Activated CD4-positive, alpha-beta T cell treated with anti-CD3 and anti-CD28 coated beads, Interleukin-2, amount 10 ng/mL, durations not matched to agents 7 days and 5 days (primary cell): ENCODE data around the gene FSTL4. TPM values are rescaled to one million over a fixed set of nuclear protein-coding genes. Genes with fewer than 3 reads are reported as not detected.
"Not testable (repeated sequence)": the region's sequence is repeated elsewhere in the genome, so short reads cannot be mapped to it uniquely, and the experiment has no call there.

ENCODE experiments used
- CTCF ChIA-PET: fragments of 350-600 bp; sonication (Branson Sonifier 250); formaldehyde crosslinking; loops from one replicate; lab custom pipeline; 2021; ENCODE audit warnings: antibody characterized with exemption; lab: Charles Lee
- POLR2A ChIA-PET: fragments of 350-600 bp; sonication (Branson Sonifier 250); formaldehyde crosslinking; loops from one replicate; lab custom pipeline; 2021; ENCODE audit warnings: antibody characterized with exemption; lab: Charles Lee
- DNase-seq: peaks from one replicate; pipeline ENCODE4 v3.0.0-alpha.2; 2020
- H3K27ac Mint-ChIP-seq: one replicate; pipeline ENCODE4 v1.8.0; 2021; ENCODE audit warnings: mild to moderate bottlenecking, moderate library complexity, mixed read lengths
- H3K27me3 Mint-ChIP-seq: one replicate; pipeline ENCODE4 v1.8.0; 2021; ENCODE audit warnings: mixed read lengths
- H3K36me3 Mint-ChIP-seq: one replicate; pipeline ENCODE4 v1.8.0; 2021; ENCODE audit warnings: low read depth, mixed read lengths
- H3K4me1 Mint-ChIP-seq: one replicate; pipeline ENCODE4 v1.8.0; 2021; ENCODE audit warnings: mixed read lengths
- H3K4me3 Mint-ChIP-seq: one replicate; pipeline ENCODE4 v1.8.0; 2021; ENCODE audit warnings: mild to moderate bottlenecking, moderate library complexity, mixed read lengths
- H3K9me3 Mint-ChIP-seq: one replicate; pipeline ENCODE4 v1.8.0; 2021; ENCODE audit warnings: mixed read lengths
- total RNA-seq, 2 experiments: library from RNA; stranded (reverse); gene quantifications; one replicate each; pipeline ENCODE4 v1.2.3, GENCODE V29; 2021

The FSTL4 gene
- total RNA-seq, 2 experiments from 2014 or later = not detected

DNA sequence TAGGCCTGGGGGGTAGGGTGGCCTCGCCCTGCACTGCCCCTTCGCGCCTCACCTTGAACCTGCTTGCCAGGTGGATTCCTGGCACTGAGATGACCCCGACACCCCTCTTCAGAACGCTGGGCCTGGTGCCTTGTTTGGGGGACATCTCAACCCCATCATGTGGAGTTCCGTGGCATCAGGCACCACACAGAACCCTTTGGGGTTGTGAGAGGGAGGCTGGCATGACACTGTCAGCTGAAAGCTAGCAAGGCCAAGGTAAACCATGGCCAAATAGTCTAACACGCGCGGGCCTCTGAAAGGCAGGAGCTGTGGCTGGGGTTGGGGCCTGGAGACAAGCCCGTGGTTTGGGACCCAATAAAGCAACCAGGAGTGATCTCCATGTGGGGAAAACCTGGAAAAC, 163.2 kb downstream of the FSTL4 start:
- ChIA-PET POLR2A (no interaction called here), CTCF (no interaction called here)
- no peak overlapping the region for H3K4me3 Mint-ChIP-seq
- H3K27ac Mint-ChIP-seq = no peak overlapping the region
- DNase-seq = no peak
- H3K9me3 Mint-ChIP-seq = no peaks in the 10 kb centered on the region
- H3K27me3 Mint-ChIP-seq = peaks cover 3% of the 10 kb centered on the region
- H3K36me3 Mint-ChIP-seq = no peaks in the 10 kb centered on the region
- H3K4me1 Mint-ChIP-seq = no peaks in the 10 kb centered on the region

DNA sequence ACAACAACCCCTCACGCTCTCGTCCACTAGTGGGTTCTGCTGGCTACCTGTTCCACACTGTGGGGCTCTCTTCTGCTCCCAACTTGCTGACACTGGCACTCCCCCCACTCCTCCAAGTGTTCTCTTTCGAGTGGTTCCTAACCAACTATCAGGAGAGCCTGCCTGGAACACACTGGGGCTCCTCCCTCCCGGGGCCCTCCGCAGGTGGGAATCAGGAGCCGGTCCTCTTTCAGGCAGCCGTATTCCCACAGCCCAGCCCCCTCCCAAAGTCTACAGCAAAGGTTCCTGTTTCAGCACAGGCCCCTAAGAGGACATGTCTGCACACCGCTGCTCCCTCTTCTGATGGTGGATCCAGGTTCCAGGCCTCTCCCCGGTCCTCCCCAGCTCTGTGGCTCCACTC, 165.9 kb downstream of the FSTL4 start:
- Mint-ChIP-seq H3K27me3 (peaks cover under 1% of the 10 kb centered on the region), H3K9me3 (no peaks in the 10 kb centered on the region), H3K4me1 (no peaks in the 10 kb centered on the region), H3K27ac (no peak overlapping the region), H3K4me3 (no peak overlapping the region), H3K36me3 (no peaks in the 10 kb centered on the region)
- POLR2A ChIA-PET = no interaction called here
- CTCF ChIA-PET = no interaction called here
- DNase-seq = no peak

DNA sequence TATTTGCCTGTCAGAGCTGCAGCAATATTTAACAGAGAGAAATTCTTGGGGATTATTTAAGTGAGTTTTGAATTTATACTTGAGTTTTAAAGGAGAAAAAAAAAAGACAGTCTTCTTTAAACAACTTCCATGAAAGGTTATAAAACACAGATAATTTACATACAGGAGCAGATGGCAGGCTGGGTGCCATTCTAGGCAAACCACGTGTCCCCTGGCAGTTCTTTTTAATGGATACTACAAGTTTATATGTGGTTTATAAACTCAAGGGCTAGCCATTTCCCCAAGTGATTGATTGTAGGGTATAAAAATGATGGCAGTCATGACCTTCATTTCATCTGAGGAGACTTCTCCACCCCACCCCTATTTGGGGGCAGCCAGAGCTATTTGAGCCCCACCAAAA, 166.6 kb downstream of the FSTL4 start:
- POLR2A ChIA-PET = no interaction called here
- CTCF ChIA-PET = no interaction called here

DNA sequence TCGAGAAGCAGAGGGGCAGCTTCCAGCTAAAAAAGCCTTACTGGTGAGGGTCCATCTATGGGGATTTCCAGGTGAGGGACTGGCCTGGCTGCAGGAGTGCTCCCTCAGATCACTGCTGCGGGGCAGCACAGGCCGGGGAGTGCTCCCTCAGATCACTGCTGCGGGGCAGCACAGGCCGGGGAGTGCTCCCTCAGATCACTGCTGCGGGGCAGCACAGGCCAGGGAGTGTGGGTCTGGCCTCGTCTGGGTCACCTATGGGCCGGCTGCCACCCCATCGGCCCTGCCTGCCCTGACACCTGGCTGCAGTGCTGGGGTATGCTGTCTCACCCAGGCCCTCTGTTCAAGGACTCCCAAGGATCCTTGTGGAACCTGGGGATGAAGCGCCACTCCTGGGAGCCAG, 167.1 kb downstream of the FSTL4 start:
- H3K4me1 Mint-ChIP-seq, CTCF ChIA-PET, H3K36me3 Mint-ChIP-seq, POLR2A ChIA-PET, H3K27me3 Mint-ChIP-seq, H3K4me3 Mint-ChIP-seq, H3K9me3 Mint-ChIP-seq, DNase-seq, H3K27ac Mint-ChIP-seq: not testable (repeated sequence)

More for the DNA sequence above, 166.6 kb downstream of the FSTL4 start:
- no peaks in the 10 kb centered on the region for H3K9me3 Mint-ChIP-seq
- no peaks in the 10 kb centered on the region for H3K4me1 Mint-ChIP-seq
- no peaks in the 10 kb centered on the region for H3K36me3 Mint-ChIP-seq
- no peak for DNase-seq
- no peak overlapping the region for H3K4me3 Mint-ChIP-seq
- H3K27me3 Mint-ChIP-seq = no peaks in the 10 kb centered on the region
- no peak overlapping the region for H3K27ac Mint-ChIP-seq

DNA sequence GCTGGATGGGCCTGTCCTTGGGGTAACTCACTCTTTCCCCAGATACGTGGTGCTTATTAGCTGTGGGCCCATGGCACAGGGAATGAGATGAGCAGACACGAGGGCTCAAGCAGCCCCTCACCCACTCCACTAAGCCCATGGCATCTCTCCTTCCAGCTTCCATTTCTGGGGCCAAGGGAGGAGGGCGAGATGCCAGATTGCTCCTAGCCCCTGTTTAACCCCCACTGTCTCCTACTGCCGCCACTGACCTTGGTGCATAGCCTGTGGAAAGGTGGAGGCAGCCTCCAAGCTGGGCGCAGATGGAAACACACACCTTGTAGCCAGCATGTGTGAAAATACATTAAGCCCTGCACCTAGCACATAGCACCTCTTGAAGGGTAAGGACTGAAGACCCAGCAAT, 167.6 kb downstream of the FSTL4 start:
- Mint-ChIP-seq H3K4me1 (no peaks in the 10 kb centered on the region), H3K27ac (no peak overlapping the region), H3K4me3 (no peak overlapping the region), H3K9me3 (no peaks in the 10 kb centered on the region), H3K36me3 (no peaks in the 10 kb centered on the region), H3K27me3 (no peaks in the 10 kb centered on the region)
- CTCF ChIA-PET = no interaction called here
- DNase-seq = no peak
- POLR2A ChIA-PET = no interaction called here

DNA sequence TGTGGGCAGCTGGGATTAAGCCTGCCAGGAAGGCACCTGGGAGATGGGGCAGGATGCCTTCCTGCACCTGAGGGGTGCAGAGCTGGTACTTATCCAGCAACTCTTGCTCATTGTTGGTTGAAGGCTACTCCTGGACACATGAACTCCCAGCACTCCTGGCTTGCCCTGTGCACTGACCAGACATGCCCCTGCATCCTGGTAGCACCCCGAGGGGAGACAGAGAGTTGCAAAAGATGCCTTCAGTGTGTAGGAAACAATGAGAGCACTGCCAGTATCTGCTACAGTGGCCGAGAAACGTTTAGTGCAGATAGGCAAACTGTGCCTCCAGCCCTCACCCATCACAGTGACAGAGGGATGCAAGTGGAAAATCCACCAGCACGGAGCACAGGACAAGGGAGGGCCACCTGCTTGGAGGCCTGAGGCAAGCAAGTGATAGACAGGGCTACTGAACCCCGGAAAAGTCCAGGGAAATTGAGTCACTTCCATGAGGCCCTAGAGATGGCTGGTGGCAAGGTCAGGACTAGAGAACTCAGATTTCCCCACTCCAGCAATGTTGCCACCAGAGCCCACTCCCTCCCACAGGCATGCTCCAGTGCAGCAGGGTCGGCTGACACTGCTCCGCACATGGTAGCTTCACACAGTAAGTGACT, 171.1 kb downstream of the FSTL4 start:
- Mint-ChIP-seq H3K27ac (no peak overlapping the region), H3K9me3 (no peaks in the 10 kb centered on the region), H3K4me1 (no peaks in the 10 kb centered on the region), H3K4me3 (no peak overlapping the region), H3K36me3 (no peaks in the 10 kb centered on the region), H3K27me3 (peaks cover 5% of the 10 kb centered on the region)
- POLR2A ChIA-PET = no interaction called here
- CTCF ChIA-PET = interaction anchor here (1.0 to 1.1 kb wide), 2 partner anchors 11 to 20 kb away, joined by 3 read pairs; no protein-coding TSS in a partner anchor
- DNase-seq = no peak

DNA sequence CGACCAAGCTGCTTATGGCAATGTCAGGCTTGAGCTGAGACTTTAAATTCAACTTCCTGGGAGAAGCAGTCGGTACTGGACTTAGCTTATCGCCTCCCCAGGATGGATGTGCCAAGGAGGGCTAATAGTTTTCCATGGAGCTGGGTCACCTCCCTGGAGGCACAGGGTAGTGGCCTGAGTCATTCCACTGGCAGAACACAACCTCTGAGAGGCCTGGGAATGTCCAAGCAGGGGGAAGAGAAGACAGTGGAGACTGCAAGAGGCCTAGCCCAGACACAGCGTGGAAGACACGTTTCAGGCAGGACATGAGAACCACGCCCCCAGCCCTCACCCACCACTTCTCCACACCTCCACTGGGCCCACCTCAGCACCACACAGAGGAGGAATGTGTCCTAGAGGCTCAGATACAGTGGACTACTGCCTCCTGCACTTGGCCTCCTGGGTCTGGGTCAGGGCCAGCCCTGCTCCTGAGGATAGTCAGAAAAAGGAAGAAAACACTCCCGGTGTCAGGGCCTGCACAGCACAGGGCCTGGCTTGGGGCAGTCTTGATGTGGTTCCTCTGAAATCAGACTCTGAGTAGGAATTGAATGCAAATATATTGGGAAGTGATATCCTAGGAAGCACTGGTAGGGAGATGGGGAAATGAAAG, 171.8 kb downstream of the FSTL4 start:
- no peak overlapping the region for H3K27ac Mint-ChIP-seq
- peaks cover 8% of the 10 kb centered on the region for H3K27me3 Mint-ChIP-seq
- no peaks in the 10 kb centered on the region for H3K9me3 Mint-ChIP-seq
- no peak overlapping the region for H3K4me3 Mint-ChIP-seq
- no peaks in the 10 kb centered on the region for H3K36me3 Mint-ChIP-seq
- POLR2A ChIA-PET = no interaction called here
- CTCF ChIA-PET = interaction anchor here (1.0 to 1.7 kb wide), 2 partner anchors 17 to 19 kb away, joined by 3 to 6 read pairs; no protein-coding TSS in a partner anchor
- DNase-seq = no peak
- H3K4me1 Mint-ChIP-seq = no peaks in the 10 kb centered on the region

DNA sequence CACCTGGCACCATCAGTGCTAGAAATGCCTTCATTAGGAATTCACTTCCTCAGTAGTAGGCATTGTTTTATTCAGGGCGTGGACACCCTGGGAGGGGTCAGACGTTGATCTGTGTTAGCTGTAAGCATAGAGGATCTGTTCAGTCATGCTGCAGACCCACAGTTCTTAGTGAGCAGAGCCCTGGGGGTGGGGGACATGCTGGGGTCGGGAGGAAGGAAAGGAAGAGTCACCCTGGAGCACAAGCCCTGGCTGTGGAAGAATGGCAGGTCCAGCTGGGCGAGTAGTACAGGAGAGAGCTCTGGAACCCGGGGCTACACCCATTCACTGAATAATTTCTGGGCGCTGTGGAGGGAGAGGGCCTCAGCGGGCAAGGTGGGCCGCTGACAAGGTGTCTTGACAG, 172.5 kb downstream of the FSTL4 start:
- Mint-ChIP-seq H3K27ac (no peak overlapping the region), H3K27me3 (peaks cover 8% of the 10 kb centered on the region), H3K4me3 (no peak overlapping the region), H3K36me3 (no peaks in the 10 kb centered on the region), H3K9me3 (no peaks in the 10 kb centered on the region), H3K4me1 (no peaks in the 10 kb centered on the region)
- ChIA-PET POLR2A (no interaction called here), CTCF (interaction anchor here (1.1 to 1.7 kb wide), 2 partner anchors 14 to 17 kb away, joined by 3 to 6 read pairs; no protein-coding TSS in a partner anchor)
- DNase-seq = no peak

DNA sequence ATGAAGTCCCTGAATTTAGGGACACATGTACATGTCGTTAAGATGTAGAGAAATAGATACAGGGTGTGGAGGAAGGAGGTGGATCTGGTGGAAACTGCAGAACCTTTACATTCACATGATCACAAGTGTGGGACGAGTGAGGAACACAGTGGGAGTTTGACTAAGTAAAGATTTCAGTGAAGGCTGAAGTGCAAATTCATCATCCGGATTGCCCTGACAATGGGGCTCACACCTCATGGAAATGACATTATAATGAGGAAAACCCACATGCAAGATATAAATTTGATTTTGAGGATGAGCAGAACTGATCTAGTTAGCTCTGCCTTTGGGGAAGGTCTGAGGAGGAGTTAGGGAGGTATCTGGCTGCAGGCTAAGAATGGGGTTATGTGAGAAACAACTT, 173.9 kb downstream of the FSTL4 start:
- Mint-ChIP-seq H3K27me3 (peaks cover 14% of the 10 kb centered on the region), H3K9me3 (no peaks in the 10 kb centered on the region), H3K36me3 (no peaks in the 10 kb centered on the region), H3K27ac (no peak overlapping the region), H3K4me1 (no peaks in the 10 kb centered on the region), H3K4me3 (no peak overlapping the region)
- ChIA-PET CTCF (no interaction called here), POLR2A (no interaction called here)
- no peak for DNase-seq

DNA sequence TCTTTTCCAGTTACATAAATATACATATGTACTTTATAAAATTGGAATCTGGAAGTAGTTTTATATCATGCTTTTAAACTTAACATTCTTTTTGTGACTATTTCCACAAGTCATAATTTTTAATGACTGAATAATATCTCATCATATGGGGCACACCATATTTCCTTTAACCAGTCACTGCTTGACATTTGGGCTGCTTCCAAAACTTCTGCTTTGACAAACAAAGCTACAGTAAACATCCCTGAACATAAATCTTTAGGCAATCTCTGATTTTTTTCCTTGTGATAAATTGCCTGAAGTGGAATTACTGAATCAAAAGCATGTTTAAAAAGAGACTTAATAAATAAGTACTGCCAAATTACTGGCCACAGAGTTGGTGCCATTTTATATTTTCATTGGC, 178.0 kb downstream of the FSTL4 start:
- no peaks in the 10 kb centered on the region for H3K4me1 Mint-ChIP-seq
- H3K27ac Mint-ChIP-seq = no peak overlapping the region
- ChIA-PET POLR2A (no interaction called here), CTCF (interaction anchor here (0.6 to 2.6 kb wide), 2 partner anchors 11 to 356 kb away, joined by 4 to 11 read pairs; no protein-coding TSS in a partner anchor)
- no peaks in the 10 kb centered on the region for H3K9me3 Mint-ChIP-seq
- peaks cover 26% of the 10 kb centered on the region for H3K27me3 Mint-ChIP-seq
- no peak for DNase-seq
- no peak overlapping the region for H3K4me3 Mint-ChIP-seq
- no peaks in the 10 kb centered on the region for H3K36me3 Mint-ChIP-seq

DNA sequence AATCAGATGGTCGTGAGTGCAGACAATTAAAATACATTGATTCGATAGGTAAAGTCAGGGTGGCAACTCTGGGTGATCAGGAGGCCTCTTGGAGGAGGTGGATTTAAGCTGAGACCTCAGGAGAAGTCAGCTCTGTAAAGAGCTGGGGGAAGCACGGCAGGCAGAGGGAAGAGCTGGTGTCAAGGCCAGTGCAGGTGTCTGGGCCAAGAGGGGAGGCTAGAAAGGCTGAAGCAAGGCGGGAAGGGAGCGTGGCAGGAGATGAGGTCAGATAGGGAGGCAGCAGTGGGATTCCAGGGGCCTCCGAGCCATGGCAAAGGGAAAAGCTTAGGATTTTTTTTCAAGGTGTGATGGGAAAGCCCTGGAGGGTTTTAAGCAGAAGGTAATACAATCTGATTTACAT, 178.7 kb downstream of the FSTL4 start:
- POLR2A ChIA-PET = no interaction called here
- Mint-ChIP-seq H3K4me3 (no peak overlapping the region), H3K27me3 (peaks cover 26% of the 10 kb centered on the region), H3K4me1 (no peaks in the 10 kb centered on the region), H3K36me3 (no peaks in the 10 kb centered on the region), H3K27ac (no peak overlapping the region), H3K9me3 (no peaks in the 10 kb centered on the region)
- no peak for DNase-seq
- CTCF ChIA-PET = interaction anchor here (0.6 to 2.6 kb wide), 2 partner anchors 10 to 355 kb away, joined by 4 to 11 read pairs; no protein-coding TSS in a partner anchor

DNA sequence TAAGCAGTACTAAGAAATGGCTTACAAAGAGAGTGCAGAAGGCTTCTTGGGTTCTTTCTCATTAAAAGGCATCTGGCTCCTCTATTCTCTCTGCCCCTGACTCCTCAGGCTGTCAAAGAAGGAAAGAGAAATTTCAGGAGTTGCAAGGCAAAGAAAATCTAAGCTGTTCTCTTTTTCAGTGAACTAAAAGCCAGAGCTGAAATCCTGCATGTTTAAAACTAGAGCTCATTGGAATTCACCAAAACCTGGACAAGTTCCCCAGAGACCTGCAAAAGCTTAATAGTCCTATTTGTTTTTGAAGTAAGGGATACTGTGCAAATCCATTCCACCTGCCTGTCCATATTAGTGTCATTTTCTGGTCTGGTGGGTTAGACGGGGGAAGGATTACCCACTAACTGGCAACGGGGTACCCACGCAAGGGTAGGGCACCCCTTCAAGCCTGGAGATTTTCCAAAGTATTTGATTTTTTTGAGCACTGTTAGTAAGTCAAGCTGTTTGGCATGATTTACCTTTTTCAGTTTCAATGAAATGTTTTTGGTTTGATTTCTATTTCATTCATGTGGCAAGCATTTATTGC, 179.3 kb downstream of the FSTL4 start:
- no peaks in the 10 kb centered on the region for H3K9me3 Mint-ChIP-seq
- H3K36me3 Mint-ChIP-seq = no peaks in the 10 kb centered on the region
- ChIA-PET CTCF (interaction anchor here (2.6 kb wide), 1 partner anchor 9 kb away, joined by 11 read pairs; no protein-coding TSS in a partner anchor), POLR2A (no interaction called here)
- H3K4me3 Mint-ChIP-seq = no peak overlapping the region
- no peak for DNase-seq
- no peak overlapping the region for H3K27ac Mint-ChIP-seq
- no peaks in the 10 kb centered on the region for H3K4me1 Mint-ChIP-seq
- peaks cover 26% of the 10 kb centered on the region for H3K27me3 Mint-ChIP-seq

DNA sequence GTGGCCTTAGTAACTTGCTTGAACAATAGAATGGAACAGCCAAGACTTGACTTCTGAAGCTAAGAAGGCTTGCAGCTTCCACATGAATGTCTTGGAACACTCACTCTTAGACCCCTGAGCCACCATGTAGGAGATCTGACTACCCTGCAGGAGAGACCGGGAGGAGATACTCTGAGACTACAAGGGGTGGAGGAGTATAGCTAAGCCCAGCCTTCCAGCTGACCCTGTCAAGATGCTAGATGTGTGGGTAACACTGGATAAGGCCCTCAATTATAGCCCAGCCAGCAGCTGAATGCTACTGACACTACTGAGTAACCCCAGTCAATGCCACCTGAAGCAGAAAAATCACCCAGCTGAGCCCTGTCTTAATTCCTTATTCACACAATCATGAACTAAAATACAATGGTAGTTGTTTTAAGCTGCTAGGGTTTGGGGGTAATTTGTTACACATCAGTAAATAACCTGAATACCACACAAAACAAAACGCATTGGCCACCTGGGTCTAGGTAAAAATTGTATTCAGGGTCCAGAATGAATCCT, 180.9 kb downstream of the FSTL4 start:
- ChIA-PET POLR2A (no interaction called here), CTCF (no interaction called here)
- no peak for DNase-seq
- Mint-ChIP-seq H3K27me3 (peaks cover 22% of the 10 kb centered on the region), H3K4me1 (no peaks in the 10 kb centered on the region), H3K36me3 (no peaks in the 10 kb centered on the region), H3K4me3 (no peak overlapping the region), H3K27ac (no peak overlapping the region), H3K9me3 (no peaks in the 10 kb centered on the region)
